Measurements from ENCODE around the gene C11orf52. TPM values are rescaled to one million over a fixed set of nuclear protein-coding genes. Genes with fewer than 3 reads are reported as not detected.

Gene C11orf52
- total RNA-seq (2021; fragmentation: NEBNext Ultra II Directional; extraction: Animal tissue kit (Norgen Biotek cat#: 25700)), result under 1 TPM; 0.35 to 0.96 (median 0.64) TPM
- long read RNA-seq, result 0 reads

GRCh38 chr11:111918390-111919256 lies at the start of gene C11orf52:
Gene C11orf52 (plus strand): TSS chr11:111918913. CDS start chr11:111918973, 60 bp downstream.
- Mint-ChIP-seq H3K27me3 (ENCODE audit: insufficient read depth) (peaks cover 3% of the 10 kb centered on the region; the same call in 1 of the 2 replicates), H3K36me3 (ENCODE audit: low read depth) (no peaks in the 10 kb centered on the region), H3K27ac (no peak within 1 kb of the TSS), H3K4me1 (ENCODE audit: low read depth) (peaks cover 36% of the 10 kb centered on the region), H3K9me3 (no peaks in the 10 kb centered on the region), H3K4me3 (no peak within 1 kb of the TSS)
- TF ChIP-seq CTCF (IDR thresholded peaks at IDR 0.05), result no peak
- no peak for DNase-seq

- Mint-ChIP-seq H3K4me3 (peak overlapping the region; percentile 99; the same call in 1 of the 2 replicates), H3K27me3 (ENCODE audit: insufficient read depth) (no peaks in the 10 kb centered on the region), H3K4me1 (ENCODE audit: low read depth) (peaks cover 19% of the 10 kb centered on the region), H3K9me3 (no peaks in the 10 kb centered on the region), H3K36me3 (ENCODE audit: low read depth) (peaks cover 21% of the 10 kb centered on the region; the same call in 1 of the 2 replicates), H3K27ac (no peak overlapping the region)
- no peak for DNase-seq
- TF ChIP-seq CTCF (IDR thresholded peaks at IDR 0.05), result no peak
These were observed 48.6 kb upstream of the C11orf52 start for GRCh38 chr11:111870113-111870512.

GRCh38 chr11:111870522-111870885 lies 48.2 kb upstream of the C11orf52 start:
- no peak for TF ChIP-seq CTCF (IDR thresholded peaks at IDR 0.05)
- Mint-ChIP-seq H3K27ac (peak overlapping the region; percentile 96), H3K9me3 (no peaks in the 10 kb centered on the region), H3K36me3 (ENCODE audit: low read depth) (peaks cover 21% of the 10 kb centered on the region; the same call in 1 of the 2 replicates), H3K27me3 (ENCODE audit: insufficient read depth) (no peaks in the 10 kb centered on the region), H3K4me1 (ENCODE audit: low read depth) (peaks cover 19% of the 10 kb centered on the region), H3K4me3 (peak overlapping the region; percentile 99)
- DNase-seq, result no peak

GRCh38 chr11:111870886-111871692 lies 47.6 kb upstream of the C11orf52 start, which contains the start of gene ALG9:
Gene ALG9 (minus strand): TSS chr11:111871581. CDS start chr11:111871482, 99 bp downstream.
- H3K4me3 Mint-ChIP-seq, result peak within 1 kb of the TSS; percentile 99
- DNase-seq, result peak; percentile 88
- peak within 1 kb of the TSS; percentile 96 for H3K27ac Mint-ChIP-seq
- peak; percentile 70 for TF ChIP-seq CTCF (IDR thresholded peaks at IDR 0.05)
- H3K27me3 Mint-ChIP-seq (ENCODE audit: insufficient read depth), result no peaks in the 10 kb centered on the region
- no peaks in the 10 kb centered on the region for H3K9me3 Mint-ChIP-seq
- peaks cover 19% of the 10 kb centered on the region for H3K4me1 Mint-ChIP-seq (ENCODE audit: low read depth)
- H3K36me3 Mint-ChIP-seq (ENCODE audit: low read depth), result peaks cover 21% of the 10 kb centered on the region; the same call in 1 of the 2 replicates

- Mint-ChIP-seq H3K27ac (peak overlapping the region; percentile 70), H3K4me1 (ENCODE audit: low read depth) (peaks cover 19% of the 10 kb centered on the region), H3K9me3 (no peaks in the 10 kb centered on the region), H3K36me3 (ENCODE audit: low read depth) (peaks cover 15% of the 10 kb centered on the region; the same call in 1 of the 2 replicates), H3K27me3 (ENCODE audit: insufficient read depth) (no peaks in the 10 kb centered on the region), H3K4me3 (peak overlapping the region; percentile 99)
- no peak for TF ChIP-seq CTCF (IDR thresholded peaks at IDR 0.05)
- DNase-seq, result no peak
These were observed 47.0 kb upstream of the C11orf52 start for GRCh38 chr11:111871693-111872161.
